ENCODE results near the gene TMEM120B. TPM values are rescaled to one million over a fixed set of nuclear protein-coding genes. Genes with fewer than 3 reads are reported as not detected.

TMEM120B gene
- total and polyA plus RNA-seq, 2 of the 13 experiments (the other 11 are each of a cell fraction or from before 2014, with no cell fraction given), result 7.1 to 12.9 TPM

- no peak for TF ChIP-seq FOXA1 (IDR thresholded peaks at IDR 0.05)
- 0 out of 2 replicates have a peak, but pooled peaks have one; percentile 6 for TF ChIP-seq FOXA1 (CRISPR knock-in tag; IDR thresholded peaks at IDR 0.05)
- no peak for TF ChIP-seq AKNA (CRISPR knock-in tag; IDR thresholded peaks at IDR 0.05; ENCODE audit: borderline replicate concordance)
- TF ChIP-seq KLF12 (CRISPR knock-in tag; IDR thresholded peaks at IDR 0.05; ENCODE audit: borderline replicate concordance), result no peak
- TF ChIP-seq HMG20A (CRISPR knock-in tag; IDR thresholded peaks at IDR 0.05; ENCODE audit: borderline replicate concordance), result no peak
- no peak for TF ChIP-seq POGZ (CRISPR knock-in tag; IDR thresholded peaks at IDR 0.05)
- no peak for TF ChIP-seq ZNF350 (CRISPR knock-in tag; IDR thresholded peaks at IDR 0.05; ENCODE audit: borderline replicate concordance, low read depth)
- no peak for TF ChIP-seq ZBTB3 (CRISPR knock-in tag; IDR thresholded peaks at IDR 0.05; ENCODE audit: borderline replicate concordance, low read depth)
- TF ChIP-seq ZNF354B (CRISPR knock-in tag; IDR thresholded peaks at IDR 0.05), result no peak
- TF ChIP-seq ZBTB38 (CRISPR knock-in tag; IDR thresholded peaks at IDR 0.05), result no peak
- TF ChIP-seq ZNF639 (CRISPR knock-in tag; conservative IDR thresholded peaks at IDR 0.05), result no peak; the same call in 1 of the 2 replicates
- peak; percentile 53 for TF ChIP-seq YY1 (IDR thresholded peaks at IDR 0.05; ENCODE audit: insufficient read depth, insufficient replicate concordance, low read depth, low read length)
- TF ChIP-seq ZFP41 (CRISPR knock-in tag; IDR thresholded peaks at IDR 0.05; ENCODE audit: borderline replicate concordance), result no peak
- TF ChIP-seq RARA (CRISPR knock-in tag; IDR thresholded peaks at IDR 0.05), result no peak
- no peak for TF ChIP-seq ZNF17 (CRISPR knock-in tag; IDR thresholded peaks at IDR 0.05)
- no peak for TF ChIP-seq BRD4 (CRISPR knock-in tag; IDR thresholded peaks at IDR 0.05)
- TF ChIP-seq ZNF503 (CRISPR knock-in tag; IDR thresholded peaks at IDR 0.05), result no peak
- TF ChIP-seq CTCF (CRISPR knock-in tag; IDR thresholded peaks at IDR 0.05), result peak; percentile 97
Observed at GRCh38 chr12:121795034-121795968, 82.7 kb downstream of the TMEM120B start (continued).
